DND-41 (cell line): ENCODE measurements around the gene TBX6.
"Not testable (repeated sequence)": the region's sequence is repeated elsewhere in the genome, so short reads cannot be mapped to it uniquely, and the experiment has no call there.

Source experiments
- ATAC-seq: fragments of 200-7000 bp; cut with Tn5 transposase; 3 replicates; pipeline ENCODE4 v1.9.1; 2021; ENCODE audit warnings: low read depth; ENCODE audit not compliant: insufficient read depth
- DNase-seq: peaks from one replicate; pipeline ENCODE4 v3.0.0-alpha.2; 2020
- H2AFZ ChIP-seq: 2 replicates; pipeline ENCODE4 v1.6.0; 2012; ENCODE audit warnings: low read depth, low read length
- H3K27ac ChIP-seq: 2 replicates; pipeline ENCODE4 v1.5.1; 2012; ENCODE audit warnings: low read length, inconsistent platforms
- H3K27me3 ChIP-seq: fragments of 200-600 bp; sonication (generic); 2 replicates; pipeline ENCODE4 v1.6.0; 2012; ENCODE audit warnings: low read length, mild to moderate bottlenecking, inconsistent platforms; ENCODE audit not compliant: insufficient read depth, poor library complexity
- H3K36me3 ChIP-seq: 2 replicates; pipeline ENCODE4 v1.5.1; 2012; ENCODE audit warnings: low read length, inconsistent platforms; ENCODE audit not compliant: insufficient read depth
- H3K4me1 ChIP-seq: 2 replicates; pipeline ENCODE4 v1.5.1; 2012; ENCODE audit warnings: mild to moderate bottlenecking, low read length; ENCODE audit not compliant: insufficient read depth
- H3K4me2 ChIP-seq: 2 replicates; pipeline ENCODE4 v1.6.0; 2012; ENCODE audit warnings: mild to moderate bottlenecking, moderate library complexity, low read length, inconsistent platforms; ENCODE audit not compliant: insufficient read depth
- H3K4me3 ChIP-seq, 2 experiments: fragments of 200-600 bp in 1 of 2; shearing (Covaris generic) in 1 of 2; 2 replicates each; pipeline ENCODE4 v1.5.1; 2012 to 2016; ENCODE audit warnings: inconsistent platforms in 2 of 2, low read length in 2 of 2, mild to moderate bottlenecking in 2 of 2, low read depth in 1 of 2, moderate library complexity in 1 of 2
- H3K79me2 ChIP-seq: 2 replicates; pipeline ENCODE4 v1.6.0; 2012; ENCODE audit warnings: low read length, inconsistent platforms; ENCODE audit not compliant: insufficient read depth
- H3K9ac ChIP-seq: 2 replicates; pipeline ENCODE4 v1.6.0; 2012; ENCODE audit warnings: low read depth, mild to moderate bottlenecking, inconsistent platforms, low read length, moderate library complexity
- H3K9me3 ChIP-seq: 2 replicates; pipeline ENCODE4 v1.5.1; 2012; ENCODE audit warnings: low read length, moderate library complexity, mild to moderate bottlenecking, inconsistent platforms; ENCODE audit not compliant: insufficient read depth, severe bottlenecking
- H4K20me1 ChIP-seq: 2 replicates; pipeline ENCODE4 v1.6.0; 2012; ENCODE audit warnings: low read length; ENCODE audit not compliant: insufficient read depth
- EZH2 ChIP-seq: IDR thresholded peaks from 3 replicates; pipeline ENCODE4 v1.6.1; 2012; ENCODE audit warnings: borderline replicate concordance, low read depth, mild to moderate bottlenecking, moderate library complexity, low read length, inconsistent platforms; ENCODE audit not compliant: severe bottlenecking
- TF ChIP-seq, protein P1 (sequence below): IDR thresholded peaks from 2 replicates; pipeline ENCODE4 v1.5.1; 2012; ENCODE audit warnings: borderline replicate concordance, low read length, moderate library complexity, mild to moderate bottlenecking; ENCODE audit not compliant: poor library complexity, severe bottlenecking; ENCODE audit errors: extremely low read depth

Gene TBX6

DNA sequence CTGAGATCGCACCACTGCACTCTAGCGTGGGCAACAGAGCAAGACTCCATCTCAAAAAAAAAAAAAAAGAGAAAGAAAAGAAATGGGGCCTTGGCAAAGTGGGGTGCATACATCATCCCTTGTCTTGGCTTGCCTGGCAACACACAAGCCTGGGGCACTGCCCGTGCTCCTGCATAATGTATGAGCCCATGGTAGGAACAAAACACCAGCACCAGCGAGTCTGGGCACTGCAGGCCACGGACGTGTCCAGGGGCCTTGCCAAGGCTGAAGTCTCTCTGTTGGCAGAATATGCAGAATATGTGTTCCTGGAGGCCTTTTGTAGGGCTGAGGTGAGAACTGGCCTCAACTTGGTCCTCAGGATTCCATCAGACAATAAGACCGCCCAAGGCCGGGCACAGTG is 41.9 kb downstream of the TBX6 start:
- no peak for DNase-seq
- H3K9ac ChIP-seq, result no peak overlapping the region
- H3K4me3 ChIP-seq, result no peak overlapping the region
- H3K36me3 ChIP-seq, result no peaks in the 10 kb centered on the region; the same call in 1 of the 2 replicates
- no peaks in the 10 kb centered on the region for H3K9me3 ChIP-seq
- no peak for ATAC-seq
- no peaks in the 10 kb centered on the region for H4K20me1 ChIP-seq
- no peak overlapping the region for H3K4me2 ChIP-seq
- no peaks in the 10 kb centered on the region for H3K27me3 ChIP-seq
- no peak for TF ChIP-seq EZH2
- TF ChIP-seq, protein P1, sequence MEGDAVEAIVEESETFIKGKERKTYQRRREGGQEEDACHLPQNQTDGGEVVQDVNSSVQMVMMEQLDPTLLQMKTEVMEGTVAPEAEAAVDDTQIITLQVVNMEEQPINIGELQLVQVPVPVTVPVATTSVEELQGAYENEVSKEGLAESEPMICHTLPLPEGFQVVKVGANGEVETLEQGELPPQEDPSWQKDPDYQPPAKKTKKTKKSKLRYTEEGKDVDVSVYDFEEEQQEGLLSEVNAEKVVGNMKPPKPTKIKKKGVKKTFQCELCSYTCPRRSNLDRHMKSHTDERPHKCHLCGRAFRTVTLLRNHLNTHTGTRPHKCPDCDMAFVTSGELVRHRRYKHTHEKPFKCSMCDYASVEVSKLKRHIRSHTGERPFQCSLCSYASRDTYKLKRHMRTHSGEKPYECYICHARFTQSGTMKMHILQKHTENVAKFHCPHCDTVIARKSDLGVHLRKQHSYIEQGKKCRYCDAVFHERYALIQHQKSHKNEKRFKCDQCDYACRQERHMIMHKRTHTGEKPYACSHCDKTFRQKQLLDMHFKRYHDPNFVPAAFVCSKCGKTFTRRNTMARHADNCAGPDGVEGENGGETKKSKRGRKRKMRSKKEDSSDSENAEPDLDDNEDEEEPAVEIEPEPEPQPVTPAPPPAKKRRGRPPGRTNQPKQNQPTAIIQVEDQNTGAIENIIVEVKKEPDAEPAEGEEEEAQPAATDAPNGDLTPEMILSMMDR, result no peak
- H2AFZ ChIP-seq, result no peak overlapping the region
- peaks cover 18% of the 10 kb centered on the region for H3K79me2 ChIP-seq
- no peak overlapping the region for H3K27ac ChIP-seq
- peaks cover 27% of the 10 kb centered on the region for H3K4me1 ChIP-seq

DNA sequence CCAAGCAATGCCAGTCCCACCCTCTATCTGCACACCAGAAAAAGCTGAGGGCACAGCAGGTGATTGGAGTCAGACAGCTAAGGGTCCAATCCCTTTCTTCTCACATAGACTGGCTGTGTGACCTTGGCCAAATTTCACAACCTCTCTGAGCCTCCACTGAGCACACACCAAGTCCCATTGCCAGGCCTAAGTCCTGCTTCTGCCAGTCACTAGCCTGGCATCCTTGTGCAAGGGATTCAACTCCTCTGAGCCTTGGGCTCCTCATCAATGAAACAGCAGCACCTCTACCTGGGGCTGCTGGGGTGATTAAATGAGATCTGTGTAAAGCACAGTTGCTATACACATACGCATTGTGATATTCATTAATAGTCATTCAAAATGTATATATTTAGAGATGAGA is 45.1 kb downstream of the TBX6 start:
- Histone ChIP-seq H3K9ac (no peak overlapping the region), H3K79me2 (peaks cover under 1% of the 10 kb centered on the region), H3K4me1 (peaks cover 2% of the 10 kb centered on the region), H3K36me3 (no peaks in the 10 kb centered on the region), H3K27ac (no peak overlapping the region), H4K20me1 (no peaks in the 10 kb centered on the region), H3K9me3 (no peaks in the 10 kb centered on the region), H3K4me3 (no peak overlapping the region), H3K4me2 (no peak overlapping the region), H3K27me3 (no peaks in the 10 kb centered on the region), H2AFZ (no peak overlapping the region)
- TF ChIP-seq EZH2, result no peak
- TF ChIP-seq, protein P1, result no peak
- no peak for DNase-seq
- ATAC-seq, result no peak

GRCh38 chr16:30046178-30046577 is 45.5 kb downstream of the TBX6 start:
- TF ChIP-seq EZH2, result no peak
- TF ChIP-seq, protein P1, result no peak
- Histone ChIP-seq H3K36me3 (no peaks in the 10 kb centered on the region), H3K79me2 (no peaks in the 10 kb centered on the region), H3K27ac (no peak overlapping the region), H4K20me1 (no peaks in the 10 kb centered on the region), H3K27me3 (no peaks in the 10 kb centered on the region), H3K4me2 (no peak overlapping the region), H3K9me3 (no peaks in the 10 kb centered on the region), H3K4me1 (no peaks in the 10 kb centered on the region), H2AFZ (no peak overlapping the region), H3K9ac (no peak overlapping the region), H3K4me3 (no peak overlapping the region)
- ATAC-seq, result no peak
- no peak for DNase-seq

DNA sequence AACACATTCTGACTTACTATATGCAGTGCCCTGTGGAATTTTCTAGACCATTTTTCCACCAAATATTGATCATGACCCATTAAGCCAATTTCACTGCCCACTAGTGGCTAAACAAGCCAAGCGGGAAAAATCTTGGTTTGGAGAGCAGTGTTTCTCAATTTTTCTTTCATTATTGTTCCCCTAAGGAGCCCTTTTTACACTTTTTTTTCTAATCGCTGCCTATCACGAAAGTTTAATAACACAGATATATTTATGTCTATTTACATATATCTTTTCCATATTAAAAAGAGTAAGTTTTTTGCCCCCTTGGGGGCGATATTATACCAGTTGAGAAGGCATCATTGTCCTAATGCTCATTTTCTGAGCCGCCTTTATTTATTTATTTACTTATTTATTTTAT is 49.9 kb downstream of the TBX6 start:
- DNase-seq (no peak), ATAC-seq (no peak)
- no peaks in the 10 kb centered on the region for H4K20me1 ChIP-seq
- no peaks in the 10 kb centered on the region for H3K27me3 ChIP-seq
- TF ChIP-seq, protein P1, result peak; percentile 43
- TF ChIP-seq EZH2, result no peak
- no peak overlapping the region for H3K9ac ChIP-seq
- no peak overlapping the region for H3K4me2 ChIP-seq
- H3K27ac ChIP-seq, result no peak overlapping the region
- H3K4me3 ChIP-seq, result no peak overlapping the region
- H3K36me3 ChIP-seq, result no peaks in the 10 kb centered on the region
- no peaks in the 10 kb centered on the region for H3K79me2 ChIP-seq
- no peaks in the 10 kb centered on the region for H3K9me3 ChIP-seq
- no peak overlapping the region for H2AFZ ChIP-seq
- no peaks in the 10 kb centered on the region for H3K4me1 ChIP-seq

DNA sequence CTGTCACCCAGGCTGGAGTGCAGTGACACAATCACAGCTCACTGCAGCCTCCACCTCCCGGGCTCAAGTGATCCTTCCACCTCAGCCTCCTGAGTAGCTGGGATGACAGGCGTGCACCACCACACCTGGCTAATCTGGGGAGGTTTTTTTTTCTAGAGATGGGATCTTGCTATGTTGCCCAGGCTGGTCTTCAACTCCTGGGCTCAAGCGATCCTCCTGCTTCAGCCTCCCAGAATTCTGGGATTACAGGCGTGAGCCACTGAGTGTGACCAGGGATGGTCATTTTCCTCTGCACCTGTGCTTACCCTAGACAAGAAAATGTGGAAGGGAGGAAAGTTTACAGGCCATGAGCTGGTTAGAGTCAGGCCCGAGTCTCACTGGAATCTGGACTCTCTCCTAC is 51.0 kb downstream of the TBX6 start:
- not testable (repeated sequence) for H2AFZ ChIP-seq, H3K4me2 ChIP-seq

More for the DNA sequence above, 51.0 kb downstream of the TBX6 start:
- H4K20me1 ChIP-seq, H3K4me3 ChIP-seq, H3K9ac ChIP-seq, H3K36me3 ChIP-seq, H3K27ac ChIP-seq, H3K27me3 ChIP-seq, H3K9me3 ChIP-seq, DNase-seq, H3K4me1 ChIP-seq, H3K79me2 ChIP-seq, ATAC-seq: not testable (repeated sequence)
